ENCODE data around the gene NGEF.

The NGEF gene

GRCh38 chr2:232833830-232834229, 179.2 kb downstream of the NGEF start:
- no peak for DNase-seq (ENCODE audit: low spot score)

- DNase-seq (ENCODE audit: low spot score) = no peak
Measured at GRCh38 chr2:232831496-232831895, 181.6 kb downstream of the NGEF start.

- DNase-seq (ENCODE audit: low spot score) = no peak
Measured at GRCh38 chr2:232829988-232830387, 183.1 kb downstream of the NGEF start.

All from globus pallidus (tissue), 1 donor.